ENCODE measurements around the gene FHIT.
"Not testable (repeated sequence)": the region's sequence is repeated elsewhere in the genome, so short reads cannot be mapped to it uniquely, and the experiment has no call there.

FHIT gene

GRCh38 chr3:61194892-61195538 lies 56.2 kb downstream of the FHIT start:
- no peaks in the 10 kb centered on the region for H3K27me3 ChIP-seq (ENCODE audit: low read depth, low read length)
- no peak overlapping the region for H3K4me3 ChIP-seq (ENCODE audit: low read depth in 1 of 2, low read length in 2 of 2)
- no peaks in the 10 kb centered on the region for H3K9me3 ChIP-seq (ENCODE audit: control insufficient read depth in 1 of 2, low read length in 2 of 2)
- H3K36me3 ChIP-seq (ENCODE audit: control insufficient read depth in 1 of 2, insufficient read depth in 2 of 2, low read length in 2 of 2) = no peaks in the 10 kb centered on the region
- H3K4me1 ChIP-seq (ENCODE audit: control insufficient read depth in 1 of 2, insufficient read depth in 2 of 2, low read length in 2 of 2) = no peaks in the 10 kb centered on the region
- no peak overlapping the region for H3K27ac ChIP-seq (ENCODE audit: low read length)

- no peaks in the 10 kb centered on the region for H3K9me3 ChIP-seq (ENCODE audit: control insufficient read depth in 1 of 2, low read length in 2 of 2)
- no peaks in the 10 kb centered on the region for H3K36me3 ChIP-seq (ENCODE audit: control insufficient read depth in 1 of 2, insufficient read depth in 2 of 2, low read length in 2 of 2)
- no peaks in the 10 kb centered on the region for H3K27me3 ChIP-seq (ENCODE audit: low read depth, low read length)
- no peaks in the 10 kb centered on the region for H3K4me1 ChIP-seq (ENCODE audit: control insufficient read depth in 1 of 2, insufficient read depth in 2 of 2, low read length in 2 of 2)
- no peak overlapping the region for H3K4me3 ChIP-seq (ENCODE audit: low read depth in 1 of 2, low read length in 2 of 2)
- H3K27ac ChIP-seq (ENCODE audit: low read length) = no peak overlapping the region
Measured at GRCh38 chr3:61192222-61192621, 59.0 kb downstream of the FHIT start.

GRCh38 chr3:61190205-61190604 lies 61.0 kb downstream of the FHIT start:
- not testable (repeated sequence) for H3K27ac ChIP-seq (ENCODE audit: low read length); H3K36me3 ChIP-seq (ENCODE audit: control insufficient read depth in 1 of 2, insufficient read depth in 2 of 2, low read length in 2 of 2); H3K4me1 ChIP-seq (ENCODE audit: control insufficient read depth in 1 of 2, insufficient read depth in 2 of 2, low read length in 2 of 2); H3K9me3 ChIP-seq (ENCODE audit: control insufficient read depth in 1 of 2, low read length in 2 of 2); H3K27me3 ChIP-seq (ENCODE audit: low read depth, low read length); H3K4me3 ChIP-seq (ENCODE audit: low read depth in 1 of 2, low read length in 2 of 2)

GRCh38 chr3:61186030-61186429 lies 65.2 kb downstream of the FHIT start:
- Histone ChIP-seq H3K27me3 (ENCODE audit: low read depth, low read length) (no peaks in the 10 kb centered on the region), H3K4me3 (ENCODE audit: low read depth in 1 of 2, low read length in 2 of 2) (no peak overlapping the region), H3K9me3 (ENCODE audit: control insufficient read depth in 1 of 2, low read length in 2 of 2) (no peaks in the 10 kb centered on the region), H3K4me1 (ENCODE audit: control insufficient read depth in 1 of 2, insufficient read depth in 2 of 2, low read length in 2 of 2) (no peaks in the 10 kb centered on the region), H3K36me3 (ENCODE audit: control insufficient read depth in 1 of 2, insufficient read depth in 2 of 2, low read length in 2 of 2) (no peaks in the 10 kb centered on the region), H3K27ac (ENCODE audit: low read length) (no peak overlapping the region)

- Histone ChIP-seq H3K4me1 (ENCODE audit: control insufficient read depth in 1 of 2, insufficient read depth in 2 of 2, low read length in 2 of 2) (no peaks in the 10 kb centered on the region), H3K9me3 (ENCODE audit: control insufficient read depth in 1 of 2, low read length in 2 of 2) (no peaks in the 10 kb centered on the region), H3K36me3 (ENCODE audit: control insufficient read depth in 1 of 2, insufficient read depth in 2 of 2, low read length in 2 of 2) (no peaks in the 10 kb centered on the region), H3K27ac (ENCODE audit: low read length) (no peak overlapping the region), H3K4me3 (ENCODE audit: low read depth in 1 of 2, low read length in 2 of 2) (no peak overlapping the region), H3K27me3 (ENCODE audit: low read depth, low read length) (no peaks in the 10 kb centered on the region)
Measured at GRCh38 chr3:61184956-61185355, 66.3 kb downstream of the FHIT start.

- H3K4me1 ChIP-seq (ENCODE audit: control insufficient read depth in 1 of 2, insufficient read depth in 2 of 2, low read length in 2 of 2) = no peaks in the 10 kb centered on the region
- H3K9me3 ChIP-seq (ENCODE audit: control insufficient read depth in 1 of 2, low read length in 2 of 2) = no peaks in the 10 kb centered on the region
- no peak overlapping the region for H3K27ac ChIP-seq (ENCODE audit: low read length)
- no peak overlapping the region for H3K4me3 ChIP-seq (ENCODE audit: low read depth in 1 of 2, low read length in 2 of 2)
- H3K27me3 ChIP-seq (ENCODE audit: low read depth, low read length) = no peaks in the 10 kb centered on the region
- H3K36me3 ChIP-seq (ENCODE audit: control insufficient read depth in 1 of 2, insufficient read depth in 2 of 2, low read length in 2 of 2) = no peaks in the 10 kb centered on the region
Measured at GRCh38 chr3:61182662-61183061, 68.6 kb downstream of the FHIT start.

- no peaks in the 10 kb centered on the region for H3K27me3 ChIP-seq (ENCODE audit: low read depth, low read length)
- H3K27ac ChIP-seq (ENCODE audit: low read length) = no peak overlapping the region
- H3K4me3 ChIP-seq (ENCODE audit: low read depth in 1 of 2, low read length in 2 of 2) = no peak overlapping the region
- H3K36me3 ChIP-seq (ENCODE audit: control insufficient read depth in 1 of 2, insufficient read depth in 2 of 2, low read length in 2 of 2) = no peaks in the 10 kb centered on the region
- H3K9me3 ChIP-seq (ENCODE audit: control insufficient read depth in 1 of 2, low read length in 2 of 2) = no peaks in the 10 kb centered on the region
- H3K4me1 ChIP-seq (ENCODE audit: control insufficient read depth in 1 of 2, insufficient read depth in 2 of 2, low read length in 2 of 2) = no peaks in the 10 kb centered on the region
Measured at GRCh38 chr3:61181874-61182273, 69.4 kb downstream of the FHIT start.

GRCh38 chr3:61180206-61180605 lies 71.0 kb downstream of the FHIT start:
- Histone ChIP-seq H3K36me3 (ENCODE audit: control insufficient read depth in 1 of 2, insufficient read depth in 2 of 2, low read length in 2 of 2) (no peaks in the 10 kb centered on the region), H3K4me1 (ENCODE audit: control insufficient read depth in 1 of 2, insufficient read depth in 2 of 2, low read length in 2 of 2) (no peaks in the 10 kb centered on the region), H3K9me3 (ENCODE audit: control insufficient read depth in 1 of 2, low read length in 2 of 2) (no peaks in the 10 kb centered on the region), H3K4me3 (ENCODE audit: low read depth in 1 of 2, low read length in 2 of 2) (no peak overlapping the region), H3K27ac (ENCODE audit: low read length) (no peak overlapping the region), H3K27me3 (ENCODE audit: low read depth, low read length) (no peaks in the 10 kb centered on the region)

- Histone ChIP-seq H3K9me3 (ENCODE audit: control insufficient read depth in 1 of 2, low read length in 2 of 2) (no peaks in the 10 kb centered on the region), H3K4me3 (ENCODE audit: low read depth in 1 of 2, low read length in 2 of 2) (no peak overlapping the region), H3K27ac (ENCODE audit: low read length) (no peak overlapping the region), H3K36me3 (ENCODE audit: control insufficient read depth in 1 of 2, insufficient read depth in 2 of 2, low read length in 2 of 2) (no peaks in the 10 kb centered on the region), H3K4me1 (ENCODE audit: control insufficient read depth in 1 of 2, insufficient read depth in 2 of 2, low read length in 2 of 2) (no peaks in the 10 kb centered on the region), H3K27me3 (ENCODE audit: low read depth, low read length) (no peaks in the 10 kb centered on the region)
Measured at GRCh38 chr3:61178167-61178566, 73.1 kb downstream of the FHIT start.

GRCh38 chr3:61177450-61177849 lies 73.8 kb downstream of the FHIT start:
- H3K27me3 ChIP-seq (ENCODE audit: low read depth, low read length) = no peaks in the 10 kb centered on the region
- no peaks in the 10 kb centered on the region for H3K4me1 ChIP-seq (ENCODE audit: control insufficient read depth in 1 of 2, insufficient read depth in 2 of 2, low read length in 2 of 2)
- H3K36me3 ChIP-seq (ENCODE audit: control insufficient read depth in 1 of 2, insufficient read depth in 2 of 2, low read length in 2 of 2) = no peaks in the 10 kb centered on the region
- no peaks in the 10 kb centered on the region for H3K9me3 ChIP-seq (ENCODE audit: control insufficient read depth in 1 of 2, low read length in 2 of 2)
- H3K27ac ChIP-seq (ENCODE audit: low read length) = no peak overlapping the region
- no peak overlapping the region for H3K4me3 ChIP-seq (ENCODE audit: low read depth in 1 of 2, low read length in 2 of 2)

GRCh38 chr3:61173676-61174075 lies 77.6 kb downstream of the FHIT start:
- Histone ChIP-seq H3K4me1 (ENCODE audit: control insufficient read depth in 1 of 2, insufficient read depth in 2 of 2, low read length in 2 of 2) (no peaks in the 10 kb centered on the region), H3K27ac (ENCODE audit: low read length) (no peak overlapping the region), H3K9me3 (ENCODE audit: control insufficient read depth in 1 of 2, low read length in 2 of 2) (no peaks in the 10 kb centered on the region)

GRCh38 chr3:61172684-61173083 lies 78.6 kb downstream of the FHIT start:
- H3K4me1 ChIP-seq (ENCODE audit: control insufficient read depth in 1 of 2, insufficient read depth in 2 of 2, low read length in 2 of 2) = no peaks in the 10 kb centered on the region
- H3K9me3 ChIP-seq (ENCODE audit: control insufficient read depth in 1 of 2, low read length in 2 of 2) = no peaks in the 10 kb centered on the region
- H3K27ac ChIP-seq (ENCODE audit: low read length) = no peak overlapping the region
- no peak overlapping the region for H3K4me3 ChIP-seq (ENCODE audit: low read depth in 1 of 2, low read length in 2 of 2)
- no peaks in the 10 kb centered on the region for H3K27me3 ChIP-seq (ENCODE audit: low read depth, low read length)
- H3K36me3 ChIP-seq (ENCODE audit: control insufficient read depth in 1 of 2, insufficient read depth in 2 of 2, low read length in 2 of 2) = no peaks in the 10 kb centered on the region

More at GRCh38 chr3:61173676-61174075, 77.6 kb downstream of the FHIT start:
- no peaks in the 10 kb centered on the region for H3K36me3 ChIP-seq (ENCODE audit: control insufficient read depth in 1 of 2, insufficient read depth in 2 of 2, low read length in 2 of 2)
- no peaks in the 10 kb centered on the region for H3K27me3 ChIP-seq (ENCODE audit: low read depth, low read length)
- no peak overlapping the region for H3K4me3 ChIP-seq (ENCODE audit: low read depth in 1 of 2, low read length in 2 of 2)
